ENCODE measurements around the gene PPIL3.

The PPIL3 gene

DNA sequence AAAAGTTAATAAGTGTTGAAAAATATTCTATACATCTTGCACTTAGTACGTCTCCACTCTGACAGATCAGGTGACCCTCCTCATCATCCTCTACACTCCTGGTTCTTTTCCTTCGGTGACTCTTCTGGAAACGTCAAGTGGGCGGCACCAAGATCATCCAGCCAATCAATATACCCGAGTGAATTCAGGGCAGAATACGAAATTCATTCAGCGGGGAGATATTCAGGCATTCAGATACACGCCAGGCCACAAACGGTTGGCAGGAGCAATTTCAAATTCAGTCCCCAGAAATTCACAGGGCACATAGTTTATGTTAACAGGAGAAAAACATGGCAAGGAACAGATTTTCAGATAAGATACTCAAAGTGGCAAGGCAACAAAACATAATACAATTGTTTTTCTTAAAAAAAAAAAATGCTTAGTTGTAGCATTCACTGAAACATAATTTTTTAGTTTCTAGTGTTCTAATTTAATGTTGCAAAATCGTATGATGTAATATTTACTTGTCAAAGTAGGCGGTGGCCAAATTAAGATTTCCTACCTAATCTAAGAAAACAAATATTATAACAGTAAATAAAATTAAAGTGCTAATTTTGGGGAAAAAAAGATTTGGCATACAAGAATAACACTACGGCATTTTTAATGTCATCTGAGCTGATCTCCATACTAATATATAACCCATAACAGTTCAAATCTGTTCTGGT is 28.6 kb downstream of the PPIL3 start:
- no peak for DNase-seq (ENCODE audit: extremely low read depth, low read depth)
- H3K4me3 ChIP-seq (replicated peaks; ENCODE audit: low read depth, low read length): no peak overlapping the region

DNA sequence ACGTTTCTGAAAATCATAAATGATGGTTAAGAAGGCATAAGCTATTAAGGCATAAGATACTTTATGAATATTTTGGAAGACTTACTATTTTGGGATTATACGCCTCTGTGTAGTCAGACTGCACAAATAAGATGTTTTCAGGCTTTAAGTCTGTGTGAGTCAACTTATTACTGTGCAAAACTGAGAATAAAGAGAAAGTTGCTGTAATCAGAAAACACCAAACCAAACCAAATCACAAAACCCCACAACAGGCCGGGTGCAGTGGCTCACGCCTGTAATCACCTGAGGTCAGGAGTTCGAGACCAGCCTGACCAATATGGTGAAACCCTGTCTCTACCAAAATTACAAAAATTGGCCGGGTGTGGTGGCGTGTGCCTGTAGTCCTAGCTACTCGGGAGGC is 32.1 kb downstream of the PPIL3 start:
- TF ChIP-seq, protein P1, sequence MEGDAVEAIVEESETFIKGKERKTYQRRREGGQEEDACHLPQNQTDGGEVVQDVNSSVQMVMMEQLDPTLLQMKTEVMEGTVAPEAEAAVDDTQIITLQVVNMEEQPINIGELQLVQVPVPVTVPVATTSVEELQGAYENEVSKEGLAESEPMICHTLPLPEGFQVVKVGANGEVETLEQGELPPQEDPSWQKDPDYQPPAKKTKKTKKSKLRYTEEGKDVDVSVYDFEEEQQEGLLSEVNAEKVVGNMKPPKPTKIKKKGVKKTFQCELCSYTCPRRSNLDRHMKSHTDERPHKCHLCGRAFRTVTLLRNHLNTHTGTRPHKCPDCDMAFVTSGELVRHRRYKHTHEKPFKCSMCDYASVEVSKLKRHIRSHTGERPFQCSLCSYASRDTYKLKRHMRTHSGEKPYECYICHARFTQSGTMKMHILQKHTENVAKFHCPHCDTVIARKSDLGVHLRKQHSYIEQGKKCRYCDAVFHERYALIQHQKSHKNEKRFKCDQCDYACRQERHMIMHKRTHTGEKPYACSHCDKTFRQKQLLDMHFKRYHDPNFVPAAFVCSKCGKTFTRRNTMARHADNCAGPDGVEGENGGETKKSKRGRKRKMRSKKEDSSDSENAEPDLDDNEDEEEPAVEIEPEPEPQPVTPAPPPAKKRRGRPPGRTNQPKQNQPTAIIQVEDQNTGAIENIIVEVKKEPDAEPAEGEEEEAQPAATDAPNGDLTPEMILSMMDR (IDR thresholded peaks at IDR 0.05; ENCODE audit: low read depth, low read length, missing control alignments): no peak
- DNase-seq (ENCODE audit: extremely low read depth, low read depth): no peak
- no peak overlapping the region for H3K4me3 ChIP-seq (replicated peaks; ENCODE audit: low read depth, low read length)

More for the DNA sequence above, 28.6 kb downstream of the PPIL3 start:
- TF ChIP-seq, protein P1 (IDR thresholded peaks at IDR 0.05; ENCODE audit: low read depth, low read length, missing control alignments): no peak

DNA sequence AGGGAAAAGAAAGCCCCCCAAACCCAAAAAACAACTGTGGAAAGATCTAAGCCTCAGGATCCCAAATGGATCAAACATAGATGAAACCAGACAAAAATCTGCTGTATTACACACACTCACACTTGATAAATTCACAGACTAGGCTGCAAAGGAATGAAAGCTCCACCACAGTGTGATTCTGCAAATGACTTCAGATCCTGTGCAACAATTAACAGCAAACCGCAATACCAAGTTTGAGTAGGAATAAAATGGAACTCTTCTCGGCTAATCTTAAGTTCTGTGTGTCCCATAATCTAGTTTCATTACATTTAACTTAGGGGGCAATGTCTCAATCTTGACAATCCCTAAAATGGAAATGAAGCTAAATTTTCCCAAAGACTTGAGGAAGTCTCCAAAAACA is 36.3 kb downstream of the PPIL3 start:
- no peak overlapping the region for H3K4me3 ChIP-seq (replicated peaks; ENCODE audit: low read depth, low read length)
- DNase-seq (ENCODE audit: extremely low read depth, low read depth): no peak
- TF ChIP-seq, protein P1 (IDR thresholded peaks at IDR 0.05; ENCODE audit: low read depth, low read length, missing control alignments): no peak

DNA sequence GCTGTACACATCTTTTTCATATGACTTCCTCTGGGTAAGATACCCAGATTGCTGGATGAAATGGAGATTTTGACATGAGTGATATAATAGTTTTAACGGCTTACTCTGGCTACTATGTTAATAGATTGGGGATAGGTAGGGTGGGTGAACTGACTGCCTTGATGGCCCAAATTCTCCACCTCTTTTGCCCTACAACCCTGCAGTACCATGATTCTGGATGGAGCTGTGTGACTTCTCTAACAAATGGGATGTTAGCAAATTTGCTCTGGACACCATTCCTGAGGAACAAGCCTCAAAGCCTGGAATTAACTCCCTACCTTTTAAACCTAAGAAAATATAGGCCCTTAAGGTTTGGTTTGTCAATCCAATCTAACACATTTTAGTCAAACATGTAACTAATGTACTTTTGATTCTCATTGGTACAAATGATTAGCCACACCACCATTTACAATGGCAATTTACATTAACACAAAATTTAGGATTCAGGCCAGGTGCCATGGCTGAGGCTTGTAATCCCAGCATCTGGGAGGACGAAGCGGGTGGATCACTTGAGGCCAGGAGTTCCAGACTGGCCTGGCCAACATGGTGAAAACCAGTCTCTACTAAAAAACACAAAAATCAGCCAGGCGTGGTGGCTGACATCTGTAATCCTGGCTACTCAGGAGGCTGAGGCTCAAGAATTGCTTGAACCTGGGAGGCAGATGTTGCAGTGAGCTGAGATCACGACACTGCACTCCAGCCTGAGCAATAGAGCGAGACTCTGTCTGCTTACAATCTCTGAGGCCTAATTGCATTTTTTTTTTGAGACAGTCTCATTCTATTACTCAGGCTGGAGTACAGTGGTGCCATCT is 37.3 kb downstream of the PPIL3 start:
- DNase-seq (ENCODE audit: extremely low read depth, low read depth): no peak
- TF ChIP-seq, protein P1 (IDR thresholded peaks at IDR 0.05; ENCODE audit: low read depth, low read length, missing control alignments): no peak
- H3K4me3 ChIP-seq (replicated peaks; ENCODE audit: low read depth, low read length): no peak overlapping the region

DNA sequence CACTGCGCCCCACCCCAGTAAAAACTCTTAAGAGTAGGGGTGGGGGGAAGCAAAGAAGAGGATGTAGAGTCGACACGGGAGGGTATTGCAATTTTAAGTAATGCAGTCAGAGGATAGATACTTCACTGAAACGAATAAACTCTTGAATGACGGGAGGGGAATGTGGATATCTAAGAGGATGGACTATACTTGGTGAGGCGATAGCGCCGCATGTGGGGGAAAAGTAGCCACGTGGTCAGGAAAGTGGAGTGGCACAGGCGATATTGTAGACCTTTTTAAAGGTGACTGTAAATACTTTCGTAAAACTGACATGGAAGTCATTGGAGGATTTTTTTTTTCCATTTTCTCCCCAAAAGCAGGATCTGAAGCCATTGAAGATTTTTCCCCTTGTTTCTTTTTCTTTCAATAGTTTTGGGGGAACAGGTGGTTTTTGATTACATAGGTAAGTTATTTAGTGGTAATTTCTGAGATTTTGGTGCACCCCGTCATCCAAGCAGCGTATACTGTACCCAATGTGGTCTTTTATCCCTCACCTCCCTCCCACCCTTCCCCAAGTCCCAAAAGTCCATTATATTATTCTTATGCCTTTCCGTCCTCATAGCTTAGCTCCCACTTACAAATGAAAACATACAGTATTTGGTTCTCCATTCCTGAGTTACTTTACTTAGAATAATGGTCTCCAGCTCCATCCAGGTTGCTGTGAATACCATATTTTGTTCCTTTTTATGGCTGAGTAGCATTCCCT is 38.2 kb downstream of the PPIL3 start:
- no peak for DNase-seq (ENCODE audit: extremely low read depth, low read depth)
- H3K4me3 ChIP-seq (replicated peaks; ENCODE audit: low read depth, low read length): no peak overlapping the region
- TF ChIP-seq, protein P1 (IDR thresholded peaks at IDR 0.05; ENCODE audit: low read depth, low read length, missing control alignments): no peak

DNA sequence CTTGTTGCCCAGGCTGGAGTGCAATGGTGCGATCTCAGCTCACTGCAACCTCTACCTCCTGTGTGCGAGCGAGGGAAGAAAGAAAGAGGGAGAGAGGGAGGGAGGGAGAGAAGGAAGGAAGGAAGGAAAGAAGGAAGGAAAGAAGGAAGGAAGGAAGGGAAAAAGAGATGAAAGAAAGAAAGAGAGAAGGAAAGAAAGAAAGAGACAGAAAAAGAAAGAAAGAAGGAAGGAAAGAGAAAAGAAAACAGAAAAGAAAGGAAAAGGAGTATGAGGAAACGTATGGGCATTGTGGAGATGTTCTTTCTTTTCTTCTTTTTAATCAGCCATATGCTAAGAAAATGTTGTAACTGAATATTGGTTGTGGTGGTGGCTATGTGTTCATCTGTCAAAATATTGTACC is 40.9 kb downstream of the PPIL3 start:
- TF ChIP-seq, protein P1 (IDR thresholded peaks at IDR 0.05; ENCODE audit: low read depth, low read length, missing control alignments): no peak
- H3K4me3 ChIP-seq (replicated peaks; ENCODE audit: low read depth, low read length): no peak overlapping the region
- DNase-seq (ENCODE audit: extremely low read depth, low read depth): no peak
